HG03571 (cell line): ENCODE measurements around the gene PTPN14.
A peak's percentile ranks its signal among the peaks of the same experiment; 100 is the strongest.
"Not testable (repeated sequence)": the region's sequence is repeated elsewhere in the genome, so short reads cannot be mapped to it uniquely, and the experiment has no call there.

Source experiments
- ATAC-seq: cut with Tn5 transposase; IDR thresholded peaks from one replicate; pipeline ENCODE4 v1.9.1; 2021; ENCODE audit not compliant: unreplicated experiment

Gene PTPN14

GRCh38 chr1:214513394-214513793, 38.0 kb downstream of the PTPN14 start:
- ATAC-seq = no peak

- no peak for ATAC-seq
Measured at GRCh38 chr1:214511639-214511998, 39.8 kb downstream of the PTPN14 start.

GRCh38 chr1:214510914-214511638, 40.3 kb downstream of the PTPN14 start:
- ATAC-seq = no peak

GRCh38 chr1:214510477-214510876, 40.9 kb downstream of the PTPN14 start:
- no peak for ATAC-seq

- ATAC-seq = not testable (repeated sequence)
Measured at GRCh38 chr1:214509622-214510021, 41.8 kb downstream of the PTPN14 start.

- ATAC-seq = peak; percentile 86
Measured at GRCh38 chr1:214506972-214507431, 44.4 kb downstream of the PTPN14 start.

- ATAC-seq = no peak
Measured at GRCh38 chr1:214505134-214505533, 46.3 kb downstream of the PTPN14 start.

GRCh38 chr1:214504330-214504729, 47.1 kb downstream of the PTPN14 start:
- no peak for ATAC-seq

- no peak for ATAC-seq
Measured at GRCh38 chr1:214503553-214503952, 47.8 kb downstream of the PTPN14 start.

- ATAC-seq = no peak
Measured at GRCh38 chr1:214500340-214501055, 50.9 kb downstream of the PTPN14 start.

GRCh38 chr1:214499732-214500131, 51.7 kb downstream of the PTPN14 start:
- no peak for ATAC-seq

GRCh38 chr1:214498021-214498420, 53.4 kb downstream of the PTPN14 start:
- no peak for ATAC-seq

- no peak for ATAC-seq
Measured at GRCh38 chr1:214496126-214496525, 55.3 kb downstream of the PTPN14 start.

GRCh38 chr1:214494706-214495105, 56.7 kb downstream of the PTPN14 start:
- ATAC-seq = no peak

- not testable (repeated sequence) for ATAC-seq
Measured at GRCh38 chr1:214494179-214494578, 57.2 kb downstream of the PTPN14 start.

- ATAC-seq = no peak
Measured at GRCh38 chr1:214493126-214493796, 58.1 kb downstream of the PTPN14 start.

GRCh38 chr1:214492401-214493075, 58.9 kb downstream of the PTPN14 start:
- no peak for ATAC-seq

GRCh38 chr1:214491468-214492146, 59.8 kb downstream of the PTPN14 start:
- no peak for ATAC-seq

GRCh38 chr1:214485151-214485550, 66.3 kb downstream of the PTPN14 start:
- ATAC-seq = no peak

- not testable (repeated sequence) for ATAC-seq
Measured at GRCh38 chr1:214483180-214483579, 68.2 kb downstream of the PTPN14 start.
